IPS DF 4.7 (cell line): Measurements from ENCODE around the gene ADPRH.
"Not testable (repeated sequence)": the region's sequence is repeated elsewhere in the genome, so short reads cannot be mapped to it uniquely, and the experiment has no call there.

Source experiments
- DNase-seq: peaks from one replicate; pipeline ENCODE4 v3.0.0-alpha.2; 2013; ENCODE audit warnings: low spot score; ENCODE audit errors: extremely low read depth

The ADPRH gene

GRCh38 chr3:119579366-119580066 is at the start of gene ADPRH:
ADPRH (plus strand) TSS chr3:119579492; CDS start chr3:119582170, 2,678 bp downstream.
- no peak for DNase-seq

DNA sequence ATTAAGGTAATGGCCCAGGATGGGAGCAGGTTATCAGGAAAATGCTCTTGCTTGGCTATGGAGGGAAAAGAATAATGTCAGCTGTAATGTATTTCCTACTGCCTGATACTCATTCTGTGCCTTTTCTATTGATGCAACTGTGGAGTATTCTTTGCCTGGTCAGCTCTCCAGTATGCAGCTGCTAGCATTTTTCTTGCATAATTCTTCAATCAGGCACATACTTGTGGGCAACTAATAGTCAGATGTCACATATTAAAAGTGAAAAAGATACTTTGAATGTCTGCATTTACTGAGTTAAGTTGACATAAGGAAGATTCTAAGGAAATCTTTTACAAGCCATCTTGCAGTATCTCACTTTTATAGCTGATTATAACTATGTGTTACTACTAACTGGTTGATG is 49.4 kb upstream of the ADPRH start:
- DNase-seq, result no peak

GRCh38 chr3:119530456-119530855 is 48.8 kb upstream of the ADPRH start:
- DNase-seq, result no peak

DNA sequence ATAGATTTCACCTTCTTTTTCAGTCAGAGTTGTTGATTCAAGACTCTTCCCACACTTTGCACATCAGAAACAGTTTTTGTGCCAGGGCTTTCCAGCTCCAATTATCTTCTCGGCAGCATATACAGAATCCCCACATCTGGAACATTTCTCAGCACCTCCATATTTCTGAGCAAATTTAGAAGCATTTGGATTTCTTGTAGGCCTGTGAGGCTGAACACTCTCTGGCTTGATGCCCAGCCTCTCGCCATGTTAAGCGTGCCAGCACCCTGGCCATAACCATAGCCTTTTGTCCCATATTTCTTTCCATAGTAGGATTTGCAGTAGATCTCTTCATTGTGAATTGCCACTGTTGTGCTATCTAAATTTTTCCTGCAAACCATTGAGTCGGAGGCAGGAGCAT is 48.1 kb upstream of the ADPRH start:
- no peak for DNase-seq

- no peak for DNase-seq
Measured at GRCh38 chr3:119534296-119534695, 45.0 kb upstream of the ADPRH start.

DNA sequence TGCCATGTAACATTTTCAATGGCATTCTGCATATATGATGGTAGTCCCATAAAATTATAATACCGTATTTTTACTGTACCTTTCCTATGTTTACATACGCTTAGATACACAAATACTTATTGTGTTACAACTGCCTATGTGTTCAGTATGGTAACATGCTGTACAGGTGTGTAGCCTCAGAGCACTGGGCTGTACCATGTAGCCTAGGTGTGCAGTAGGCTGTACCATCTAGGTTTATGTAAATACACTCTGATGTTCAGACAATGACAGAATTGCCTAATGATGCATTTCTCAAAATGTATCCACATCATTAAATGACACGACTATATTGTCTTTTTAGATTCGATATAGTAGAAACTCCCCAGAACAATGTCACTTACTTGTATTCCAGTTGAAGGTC is 42.5 kb upstream of the ADPRH start:
- no peak for DNase-seq

DNA sequence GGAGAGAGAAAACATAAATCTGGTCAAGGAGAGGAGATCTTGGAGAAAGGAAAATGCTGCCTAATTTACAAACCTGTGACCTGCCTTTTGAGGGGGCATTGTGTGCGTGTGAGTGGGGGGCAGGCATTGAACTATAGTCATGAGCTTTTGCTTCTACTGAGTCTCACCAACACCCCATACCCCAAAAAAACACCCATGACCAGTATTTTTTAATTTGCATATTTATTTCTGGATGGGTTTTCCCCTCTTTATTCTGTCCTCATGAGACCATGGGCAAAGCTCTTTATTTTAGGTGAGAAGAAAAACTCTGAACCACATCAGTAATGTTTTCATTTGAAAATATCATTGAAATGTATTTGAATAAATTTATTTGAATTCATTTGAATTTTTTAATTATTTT is 40.5 kb upstream of the ADPRH start:
- DNase-seq, result no peak

DNA sequence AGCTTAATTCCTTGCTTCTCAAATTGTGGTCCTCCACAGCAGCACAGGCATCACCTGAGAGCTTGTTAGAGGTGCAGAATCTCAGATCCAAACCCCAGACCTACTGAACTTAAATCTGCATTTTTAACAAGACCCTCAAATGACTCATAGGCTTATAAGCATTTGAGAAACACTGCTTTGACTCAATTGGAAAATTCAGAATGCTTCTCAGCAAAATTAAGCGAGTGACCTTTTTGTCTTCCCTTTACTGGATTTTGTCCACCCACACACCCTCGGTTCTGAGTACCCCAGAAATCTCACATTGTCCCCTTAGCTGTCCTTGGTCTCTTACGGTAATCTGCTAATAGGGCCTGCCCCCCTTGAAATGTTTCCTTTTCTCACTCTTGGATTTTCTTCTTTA is 37.7 kb upstream of the ADPRH start:
- DNase-seq, result no peak

- no peak for DNase-seq
Measured at GRCh38 chr3:119542168-119542767, 37.0 kb upstream of the ADPRH start.

GRCh38 chr3:119543147-119543546 is 36.1 kb upstream of the ADPRH start:
- no peak for DNase-seq

GRCh38 chr3:119547227-119547626 is 32.1 kb upstream of the ADPRH start:
- no peak for DNase-seq

GRCh38 chr3:119548341-119548740 is 31.0 kb upstream of the ADPRH start:
- DNase-seq, result no peak

DNA sequence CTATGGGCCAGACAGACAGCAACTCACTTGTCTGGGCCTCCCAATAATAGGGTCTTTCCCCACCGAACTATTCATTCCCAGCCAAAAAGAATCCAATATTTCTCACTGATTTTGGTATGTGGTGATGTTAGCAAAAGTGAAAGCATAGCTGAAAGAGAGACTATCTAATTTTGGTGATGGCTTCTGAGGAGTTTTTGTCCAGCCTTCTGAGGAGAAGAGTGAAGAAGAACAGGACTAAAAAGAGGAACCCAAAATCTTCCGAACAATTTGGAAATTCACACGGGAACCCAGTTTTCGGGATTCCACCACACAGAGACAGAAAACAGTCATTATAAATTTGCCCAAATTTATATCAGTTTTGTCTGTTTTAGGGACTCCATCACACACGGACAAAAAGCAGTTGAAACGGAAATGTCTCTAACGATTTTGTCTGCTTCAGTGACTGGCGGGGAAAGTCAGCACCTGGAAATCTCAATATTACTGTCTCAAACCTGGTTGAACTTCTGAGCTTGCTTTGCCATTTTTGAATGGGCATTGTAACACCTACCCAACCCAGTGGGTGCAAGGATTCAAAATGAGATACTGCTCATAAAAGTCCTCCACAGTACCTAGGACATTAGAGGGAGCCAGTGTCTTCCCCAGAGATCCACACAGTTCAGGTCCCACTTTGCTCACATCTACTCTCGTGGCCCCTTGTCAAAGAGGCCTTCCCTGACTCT is 28.9 kb upstream of the ADPRH start:
- DNase-seq, result no peak

GRCh38 chr3:119551598-119551997 is 27.7 kb upstream of the ADPRH start:
- DNase-seq, result no peak

DNA sequence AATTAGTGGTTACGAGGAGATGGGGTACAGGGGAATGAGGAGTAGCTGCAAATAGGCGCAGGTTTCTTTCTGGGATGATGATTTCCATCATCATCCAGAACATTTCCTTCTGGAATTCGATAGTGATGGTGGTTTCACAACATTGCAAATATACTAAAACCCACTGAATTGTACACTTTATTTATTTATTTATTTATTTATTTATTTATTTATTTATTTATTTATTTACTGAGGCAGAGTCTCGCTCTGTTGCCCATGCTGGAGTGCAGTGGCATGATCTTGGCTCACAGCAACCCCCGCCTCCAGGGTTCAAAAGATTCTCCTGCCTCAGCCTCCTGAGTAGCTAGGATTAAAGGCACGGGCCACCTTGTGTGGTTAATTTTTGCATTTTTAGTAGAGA is 26.4 kb upstream of the ADPRH start:
- not testable (repeated sequence) for DNase-seq

DNA sequence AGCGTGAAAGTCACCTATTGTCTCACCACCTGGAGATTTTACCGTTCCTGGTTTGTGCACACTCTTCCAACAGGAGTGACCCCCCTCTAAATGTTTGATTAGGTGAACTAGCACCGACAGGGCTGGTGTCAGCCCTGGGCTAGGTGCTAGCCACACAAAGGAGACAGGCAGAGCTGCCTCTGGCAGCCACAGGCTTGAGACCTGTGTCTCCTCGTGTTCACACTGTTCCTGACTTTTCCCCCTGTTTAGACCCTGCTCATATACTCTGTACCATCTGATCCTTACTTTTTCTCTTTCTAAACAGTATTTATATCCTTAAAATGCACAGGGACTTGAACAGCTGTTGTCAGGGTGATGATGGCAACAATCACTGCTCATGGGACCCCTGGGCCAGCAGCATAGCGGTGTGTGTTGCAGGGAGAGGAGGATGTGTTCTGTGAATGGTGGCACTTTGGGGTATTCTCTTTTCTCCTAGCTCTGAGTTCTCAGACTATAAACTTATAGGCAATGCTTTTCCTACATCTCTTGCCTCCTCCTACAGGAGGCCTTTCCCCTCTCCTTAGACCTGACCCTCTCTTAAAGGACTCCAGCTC is 25.4 kb upstream of the ADPRH start:
- no peak for DNase-seq

- DNase-seq, result no peak
Measured at GRCh38 chr3:119555309-119555735, 24.0 kb upstream of the ADPRH start.

DNA sequence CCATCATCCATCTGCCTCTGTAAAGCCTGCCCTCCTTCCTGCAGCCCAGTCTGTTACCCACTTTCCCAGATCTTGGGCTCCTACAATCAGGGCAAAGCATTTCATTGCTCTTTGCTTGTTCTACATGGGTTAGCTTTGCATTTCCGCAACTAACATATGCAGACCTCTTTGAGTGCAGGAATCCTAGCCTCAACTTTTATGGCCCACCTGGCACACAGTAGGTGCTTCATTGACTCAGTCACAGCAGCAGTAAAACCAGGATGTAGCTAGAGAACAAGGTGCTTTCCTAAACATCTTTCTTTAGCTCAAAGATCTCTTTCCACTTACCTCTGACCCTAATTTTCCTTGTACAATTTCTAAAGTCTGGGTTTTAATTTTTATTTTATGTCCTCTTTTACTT is 23.4 kb upstream of the ADPRH start:
- DNase-seq, result no peak

DNA sequence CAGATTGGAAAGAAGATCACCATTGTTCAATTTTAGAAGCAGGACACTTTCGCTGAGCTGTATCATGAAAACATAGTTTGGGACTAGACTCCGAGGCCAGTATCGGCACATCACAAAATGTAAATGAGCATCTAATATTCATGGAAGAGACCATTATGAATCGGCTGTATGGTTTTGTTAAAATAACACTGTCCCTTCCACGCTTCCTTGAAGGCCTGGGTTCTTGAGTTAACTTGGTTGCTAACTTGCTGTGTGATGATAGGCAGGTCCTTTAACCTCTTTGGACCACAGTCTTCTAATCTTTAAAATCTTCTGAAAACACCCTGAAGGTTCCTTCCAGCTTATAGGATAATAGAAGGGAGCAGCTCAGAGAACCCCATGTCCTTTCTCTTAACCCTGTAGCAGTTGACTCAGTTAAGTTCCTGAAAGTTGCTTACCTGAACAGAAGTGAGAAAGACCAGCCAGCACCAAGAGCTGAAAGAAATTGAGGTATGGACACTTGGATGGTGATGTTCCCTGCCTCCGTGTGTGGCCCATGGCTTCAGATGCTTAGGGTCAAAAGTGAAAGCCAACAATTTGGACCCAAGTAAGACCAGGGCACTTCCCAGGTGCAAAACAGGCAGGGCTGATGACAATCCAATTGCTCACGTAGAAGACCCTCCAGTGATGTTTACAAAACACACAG is 22.0 kb upstream of the ADPRH start:
- no peak for DNase-seq

- no peak for DNase-seq
Measured at GRCh38 chr3:119557877-119558269, 21.4 kb upstream of the ADPRH start.

- no peak for DNase-seq
Measured at GRCh38 chr3:119558626-119559317, 20.5 kb upstream of the ADPRH start.
